ENCODE data around the gene USP4.
"Not testable (repeated sequence)": the region's sequence is repeated elsewhere in the genome, so short reads cannot be mapped to it uniquely, and the experiment has no call there.

Gene USP4

GRCh38 chr3:49237344-49237743 lies 102.5 kb downstream of the USP4 start:
- DNase-seq = no peak
- Histone ChIP-seq H3K4me3 (ENCODE audit: low read depth, low read length) (no peak overlapping the region), H3K27me3 (replicated peaks) (no peaks in the 10 kb centered on the region), H3K27ac (no peak overlapping the region), H3K36me3 (replicated peaks) (no peaks in the 10 kb centered on the region)
- in situ Hi-C loops (cut with HindIII; ENCODE audit: low pct_ligation_motif_present, low sequenced_read_pairs) = no loop called here
- no peak for TF ChIP-seq CTCF (IDR thresholded peaks at IDR 0.05; ENCODE audit: low read depth, low read length, missing control alignments)

GRCh38 chr3:49236226-49236625 lies 103.6 kb downstream of the USP4 start:
- no peak for TF ChIP-seq CTCF (IDR thresholded peaks at IDR 0.05; ENCODE audit: low read depth, low read length, missing control alignments)
- no peaks in the 10 kb centered on the region for H3K27me3 ChIP-seq (replicated peaks)
- DNase-seq = no peak
- H3K4me3 ChIP-seq (ENCODE audit: low read depth, low read length) = no peak overlapping the region
- no peak overlapping the region for H3K27ac ChIP-seq
- in situ Hi-C loops (cut with HindIII; ENCODE audit: low pct_ligation_motif_present, low sequenced_read_pairs) = no loop called here
- H3K36me3 ChIP-seq (replicated peaks) = no peaks in the 10 kb centered on the region

GRCh38 chr3:49228817-49229216 lies 111.0 kb downstream of the USP4 start:
- H3K36me3 ChIP-seq (replicated peaks); DNase-seq; H3K27ac ChIP-seq; H3K4me3 ChIP-seq (ENCODE audit: low read depth, low read length); in situ Hi-C loops (cut with HindIII; ENCODE audit: low pct_ligation_motif_present, low sequenced_read_pairs); H3K27me3 ChIP-seq (replicated peaks): not testable (repeated sequence)

Data from brain microvascular endothelial cell (primary cell).